Measurements from ENCODE around the gene AKR7A3.

Gene AKR7A3

GRCh38 chr1:19288324-19289241 is at the start of gene AKR7A3:
Gene AKR7A3, minus strand, starts transcription at chr1:19288770. Its CDS starts 61 bp downstream, at chr1:19288709.
- peak in 1 of 2 donors; percentile 20 for DNase-seq

GRCh38 chr1:19338323-19338762 is 49.8 kb upstream of the AKR7A3 start:
- DNase-seq, result no peak

GRCh38 chr1:19337289-19337688 is 48.7 kb upstream of the AKR7A3 start:
- no peak for DNase-seq

GRCh38 chr1:19336543-19336942 is 48.0 kb upstream of the AKR7A3 start:
- no peak for DNase-seq

- DNase-seq, result no peak
These were observed 45.2 kb upstream of the AKR7A3 start for GRCh38 chr1:19333587-19334354.

GRCh38 chr1:19332832-19333231 is 44.3 kb upstream of the AKR7A3 start:
- DNase-seq, result no peak

- DNase-seq, result no peak
These were observed 42.8 kb upstream of the AKR7A3 start for GRCh38 chr1:19331262-19331878.

- DNase-seq, result no peak
These were observed 42.0 kb upstream of the AKR7A3 start for GRCh38 chr1:19330449-19331135.

- no peak for DNase-seq
These were observed 41.0 kb upstream of the AKR7A3 start for GRCh38 chr1:19329611-19330010.

- no peak for DNase-seq
These were observed 40.6 kb upstream of the AKR7A3 start for GRCh38 chr1:19329188-19329587.

GRCh38 chr1:19328486-19328885 is 39.9 kb upstream of the AKR7A3 start:
- DNase-seq, result no peak

- no peak for DNase-seq
These were observed 39.2 kb upstream of the AKR7A3 start for GRCh38 chr1:19327736-19328135.

- DNase-seq, result no peak
These were observed 38.7 kb upstream of the AKR7A3 start for GRCh38 chr1:19327301-19327700.

GRCh38 chr1:19326748-19327065 is 38.1 kb upstream of the AKR7A3 start:
- DNase-seq, result no peak

- no peak for DNase-seq
These were observed 37.6 kb upstream of the AKR7A3 start for GRCh38 chr1:19325958-19326747.

- DNase-seq, result no peak
These were observed 36.9 kb upstream of the AKR7A3 start for GRCh38 chr1:19325368-19325957.

GRCh38 chr1:19324665-19324990 is 36.1 kb upstream of the AKR7A3 start:
- no peak for DNase-seq

- DNase-seq, result no peak
These were observed 35.6 kb upstream of the AKR7A3 start for GRCh38 chr1:19323987-19324664.

GRCh38 chr1:19322481-19322880 is 33.9 kb upstream of the AKR7A3 start:
- DNase-seq, result no peak

- DNase-seq, result no peak
These were observed 32.5 kb upstream of the AKR7A3 start for GRCh38 chr1:19321071-19321470.

- no peak for DNase-seq
These were observed 30.6 kb upstream of the AKR7A3 start for GRCh38 chr1:19319196-19319595.
